ENCODE results near the gene PTPRM. TPM values are rescaled to one million over a fixed set of nuclear protein-coding genes. Genes with fewer than 3 reads are reported as not detected.

PTPRM gene
- polyA plus RNA-seq, 1 donor from 2014 or later, result 126 TPM

DNA sequence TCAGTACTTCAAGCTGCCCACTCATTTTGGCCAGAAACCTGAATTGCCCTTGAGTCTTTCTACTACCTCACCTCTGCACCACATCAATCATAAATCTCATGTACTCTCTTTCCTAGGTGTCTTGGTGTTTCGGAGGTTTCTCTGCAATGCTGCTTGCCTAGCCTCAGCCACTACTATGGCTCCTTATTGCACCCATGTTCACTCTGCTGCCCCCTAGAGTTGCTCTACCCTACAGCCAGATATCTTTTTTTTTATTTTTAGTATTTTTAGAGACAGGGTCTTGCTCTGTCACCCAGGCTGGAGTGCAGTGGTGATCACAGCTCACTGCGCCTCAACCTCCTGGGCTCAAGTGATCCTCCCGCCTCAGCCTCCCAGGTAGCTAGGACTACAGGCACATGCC is 413.0 kb downstream of the PTPRM start:
- Histone ChIP-seq H3K79me2 (replicated peaks; ENCODE audit: insufficient read depth, low read length) (no peaks in the 10 kb centered on the region), H3K36me3 (ENCODE audit: insufficient read depth, low read length) (no peaks in the 10 kb centered on the region), H3K4me3 (ENCODE audit: low read length) (no peak overlapping the region), H3K9me2 (ENCODE audit: insufficient read depth, low read length) (no peaks in the 10 kb centered on the region), H3K4me2 (ENCODE audit: low read length) (no peak overlapping the region), H4K20me1 (ENCODE audit: insufficient read depth) (no peaks in the 10 kb centered on the region), H3K9me3 (ENCODE audit: low read length) (no peaks in the 10 kb centered on the region), H2AFZ (ENCODE audit: low read depth, low read length) (no peak overlapping the region), H3K27me3 (ENCODE audit: insufficient read depth, low read depth, low read length) (no peaks in the 10 kb centered on the region), H3K9ac (ENCODE audit: low read length) (no peak overlapping the region), H3F3A (ENCODE audit: insufficient read depth, low read length, poor library complexity, severe bottlenecking) (no peaks in the 10 kb centered on the region), H3K27ac (ENCODE audit: low read length) (no peak overlapping the region)
- TF ChIP-seq MXI1 (conservative IDR thresholded peaks at IDR 0.05; ENCODE audit: poor library complexity, severe bottlenecking), result no peak
- no peak for TF ChIP-seq SMC3 (conservative IDR thresholded peaks at IDR 0.05; ENCODE audit: poor library complexity)

DNA sequence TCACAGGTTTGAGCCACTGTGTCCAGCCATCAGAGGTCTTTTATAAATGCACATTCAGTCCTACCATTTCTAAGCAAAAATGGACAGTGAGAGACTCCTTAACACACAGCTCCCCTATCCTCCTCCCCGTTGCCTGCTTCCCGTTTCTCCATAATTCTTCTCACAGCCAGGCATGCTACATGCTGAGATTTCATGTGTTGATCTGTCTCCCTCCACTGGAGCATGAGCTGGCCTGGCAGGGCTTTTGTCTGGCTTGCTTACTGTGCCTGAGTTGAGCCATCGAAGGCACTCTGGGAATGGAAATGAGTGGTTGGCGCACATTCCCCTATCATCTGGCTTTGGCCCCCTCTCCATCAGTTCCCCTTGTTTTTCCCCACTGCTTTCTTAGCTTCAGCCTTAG is 413.5 kb downstream of the PTPRM start:
- H2AFZ ChIP-seq (ENCODE audit: low read depth, low read length), result no peak overlapping the region
- TF ChIP-seq POLR2AphosphoS5 (IDR thresholded peaks at IDR 0.05), result no peak
- TF ChIP-seq EP300 (conservative IDR thresholded peaks at IDR 0.05; ENCODE audit: poor library complexity, severe bottlenecking), result no peak
- no peak for TF ChIP-seq SMC3 (conservative IDR thresholded peaks at IDR 0.05; ENCODE audit: poor library complexity)
- TF ChIP-seq, protein P1, sequence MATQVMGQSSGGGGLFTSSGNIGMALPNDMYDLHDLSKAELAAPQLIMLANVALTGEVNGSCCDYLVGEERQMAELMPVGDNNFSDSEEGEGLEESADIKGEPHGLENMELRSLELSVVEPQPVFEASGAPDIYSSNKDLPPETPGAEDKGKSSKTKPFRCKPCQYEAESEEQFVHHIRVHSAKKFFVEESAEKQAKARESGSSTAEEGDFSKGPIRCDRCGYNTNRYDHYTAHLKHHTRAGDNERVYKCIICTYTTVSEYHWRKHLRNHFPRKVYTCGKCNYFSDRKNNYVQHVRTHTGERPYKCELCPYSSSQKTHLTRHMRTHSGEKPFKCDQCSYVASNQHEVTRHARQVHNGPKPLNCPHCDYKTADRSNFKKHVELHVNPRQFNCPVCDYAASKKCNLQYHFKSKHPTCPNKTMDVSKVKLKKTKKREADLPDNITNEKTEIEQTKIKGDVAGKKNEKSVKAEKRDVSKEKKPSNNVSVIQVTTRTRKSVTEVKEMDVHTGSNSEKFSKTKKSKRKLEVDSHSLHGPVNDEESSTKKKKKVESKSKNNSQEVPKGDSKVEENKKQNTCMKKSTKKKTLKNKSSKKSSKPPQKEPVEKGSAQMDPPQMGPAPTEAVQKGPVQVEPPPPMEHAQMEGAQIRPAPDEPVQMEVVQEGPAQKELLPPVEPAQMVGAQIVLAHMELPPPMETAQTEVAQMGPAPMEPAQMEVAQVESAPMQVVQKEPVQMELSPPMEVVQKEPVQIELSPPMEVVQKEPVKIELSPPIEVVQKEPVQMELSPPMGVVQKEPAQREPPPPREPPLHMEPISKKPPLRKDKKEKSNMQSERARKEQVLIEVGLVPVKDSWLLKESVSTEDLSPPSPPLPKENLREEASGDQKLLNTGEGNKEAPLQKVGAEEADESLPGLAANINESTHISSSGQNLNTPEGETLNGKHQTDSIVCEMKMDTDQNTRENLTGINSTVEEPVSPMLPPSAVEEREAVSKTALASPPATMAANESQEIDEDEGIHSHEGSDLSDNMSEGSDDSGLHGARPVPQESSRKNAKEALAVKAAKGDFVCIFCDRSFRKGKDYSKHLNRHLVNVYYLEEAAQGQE (IDR thresholded peaks at IDR 0.05; ENCODE audit: borderline replicate concordance), result no peak
- no peak for TF ChIP-seq RAD21 (conservative IDR thresholded peaks at IDR 0.05)
- no peak for TF ChIP-seq EZH2 (IDR thresholded peaks at IDR 0.05; ENCODE audit: borderline replicate concordance, insufficient read depth, low read length, poor library complexity, severe bottlenecking)
- TF ChIP-seq MXI1 (conservative IDR thresholded peaks at IDR 0.05; ENCODE audit: poor library complexity, severe bottlenecking), result no peak
- TF ChIP-seq, protein P2, sequence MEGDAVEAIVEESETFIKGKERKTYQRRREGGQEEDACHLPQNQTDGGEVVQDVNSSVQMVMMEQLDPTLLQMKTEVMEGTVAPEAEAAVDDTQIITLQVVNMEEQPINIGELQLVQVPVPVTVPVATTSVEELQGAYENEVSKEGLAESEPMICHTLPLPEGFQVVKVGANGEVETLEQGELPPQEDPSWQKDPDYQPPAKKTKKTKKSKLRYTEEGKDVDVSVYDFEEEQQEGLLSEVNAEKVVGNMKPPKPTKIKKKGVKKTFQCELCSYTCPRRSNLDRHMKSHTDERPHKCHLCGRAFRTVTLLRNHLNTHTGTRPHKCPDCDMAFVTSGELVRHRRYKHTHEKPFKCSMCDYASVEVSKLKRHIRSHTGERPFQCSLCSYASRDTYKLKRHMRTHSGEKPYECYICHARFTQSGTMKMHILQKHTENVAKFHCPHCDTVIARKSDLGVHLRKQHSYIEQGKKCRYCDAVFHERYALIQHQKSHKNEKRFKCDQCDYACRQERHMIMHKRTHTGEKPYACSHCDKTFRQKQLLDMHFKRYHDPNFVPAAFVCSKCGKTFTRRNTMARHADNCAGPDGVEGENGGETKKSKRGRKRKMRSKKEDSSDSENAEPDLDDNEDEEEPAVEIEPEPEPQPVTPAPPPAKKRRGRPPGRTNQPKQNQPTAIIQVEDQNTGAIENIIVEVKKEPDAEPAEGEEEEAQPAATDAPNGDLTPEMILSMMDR (IDR thresholded peaks at IDR 0.05; ENCODE audit: poor library complexity, severe bottlenecking), result no peak
- TF ChIP-seq TAF1 (IDR thresholded peaks at IDR 0.05; ENCODE audit: low read depth), result no peak
- no peak overlapping the region for H3K9ac ChIP-seq (ENCODE audit: low read length)
- H3K27me3 ChIP-seq (ENCODE audit: insufficient read depth, low read depth, low read length), result no peaks in the 10 kb centered on the region
- no peaks in the 10 kb centered on the region for H3K79me2 ChIP-seq (replicated peaks; ENCODE audit: insufficient read depth, low read length)
- no peaks in the 10 kb centered on the region for H4K20me1 ChIP-seq (ENCODE audit: insufficient read depth)
- H3K9me3 ChIP-seq (ENCODE audit: low read length), result no peaks in the 10 kb centered on the region
- H3K36me3 ChIP-seq (ENCODE audit: insufficient read depth, low read length), result no peaks in the 10 kb centered on the region
- H3K4me3 ChIP-seq (ENCODE audit: low read length), result no peak overlapping the region
- H3F3A ChIP-seq (ENCODE audit: insufficient read depth, low read length, poor library complexity, severe bottlenecking), result no peaks in the 10 kb centered on the region
- no peak overlapping the region for H3K4me2 ChIP-seq (ENCODE audit: low read length)
- no peaks in the 10 kb centered on the region for H3K9me2 ChIP-seq (ENCODE audit: insufficient read depth, low read length)
- no peak overlapping the region for H3K27ac ChIP-seq (ENCODE audit: low read length)

DNA sequence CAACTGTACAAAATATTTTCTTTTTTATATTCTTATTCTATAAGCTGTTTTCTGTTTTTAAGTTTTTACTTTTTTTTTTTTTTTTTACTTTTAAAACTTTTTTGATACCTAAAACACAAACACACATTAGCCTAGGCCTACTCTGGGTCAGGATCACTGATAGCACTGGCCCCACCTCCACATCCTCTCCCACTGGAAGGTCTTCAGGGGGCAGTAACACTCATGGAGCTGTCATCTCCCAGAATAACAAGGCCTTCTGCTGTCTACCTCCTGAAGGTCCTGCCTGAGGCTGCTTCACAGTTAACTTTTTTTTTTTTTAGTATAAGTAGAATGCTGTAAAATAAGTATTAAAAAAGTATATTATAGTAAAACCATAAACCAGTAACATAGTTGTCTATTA is 415.1 kb downstream of the PTPRM start:
- Histone ChIP-seq H2AFZ (ENCODE audit: low read depth, low read length) (no peak overlapping the region), H3K27ac (ENCODE audit: low read length) (no peak overlapping the region), H3K9ac (ENCODE audit: low read length) (no peak overlapping the region), H3F3A (ENCODE audit: insufficient read depth, low read length, poor library complexity, severe bottlenecking) (no peaks in the 10 kb centered on the region), H3K9me3 (ENCODE audit: low read length) (no peaks in the 10 kb centered on the region), H3K4me3 (ENCODE audit: low read length) (no peak overlapping the region), H3K36me3 (ENCODE audit: insufficient read depth, low read length) (no peaks in the 10 kb centered on the region), H3K79me2 (replicated peaks; ENCODE audit: insufficient read depth, low read length) (no peaks in the 10 kb centered on the region), H4K20me1 (ENCODE audit: insufficient read depth) (no peaks in the 10 kb centered on the region), H3K27me3 (ENCODE audit: insufficient read depth, low read depth, low read length) (no peaks in the 10 kb centered on the region), H3K9me2 (ENCODE audit: insufficient read depth, low read length) (no peaks in the 10 kb centered on the region), H3K4me2 (ENCODE audit: low read length) (no peak overlapping the region)
- TF ChIP-seq EZH2 (IDR thresholded peaks at IDR 0.05; ENCODE audit: borderline replicate concordance, insufficient read depth, low read length, poor library complexity, severe bottlenecking), result no peak
- TF ChIP-seq, protein P2 (IDR thresholded peaks at IDR 0.05; ENCODE audit: poor library complexity, severe bottlenecking), result no peak
- TF ChIP-seq, protein P1 (IDR thresholded peaks at IDR 0.05; ENCODE audit: borderline replicate concordance), result no peak
- no peak for TF ChIP-seq RAD21 (conservative IDR thresholded peaks at IDR 0.05)
- TF ChIP-seq EP300 (conservative IDR thresholded peaks at IDR 0.05; ENCODE audit: poor library complexity, severe bottlenecking), result no peak
- TF ChIP-seq MXI1 (conservative IDR thresholded peaks at IDR 0.05; ENCODE audit: poor library complexity, severe bottlenecking), result no peak
- no peak for TF ChIP-seq POLR2AphosphoS5 (IDR thresholded peaks at IDR 0.05)
- no peak for TF ChIP-seq SMC3 (conservative IDR thresholded peaks at IDR 0.05; ENCODE audit: poor library complexity)
- TF ChIP-seq TAF1 (IDR thresholded peaks at IDR 0.05; ENCODE audit: low read depth), result no peak
